Smooth muscle cell (in vitro differentiated cells): ENCODE data around the gene RYR1. TPM values are rescaled to one million over a fixed set of nuclear protein-coding genes. Genes with fewer than 3 reads are reported as not detected.

ENCODE experiments used
- DNase-seq: peaks from one replicate; lab custom pipeline; 2025; ENCODE audit not compliant: unreplicated experiment; lab: John Stamatoyannopoulos, UW
- H2AFZ ChIP-seq: fragments of 200-600 bp; sonication (generic); 2 replicates; pipeline ENCODE4 v1.6.0; 2016; ENCODE audit warnings: antibody characterized with exemption, low read depth, mild to moderate bottlenecking
- H3F3A ChIP-seq: fragments of 200-600 bp; sonication (generic); 2 replicates; pipeline ENCODE4 v1.6.0; 2017; ENCODE audit warnings: antibody characterized with exemption, low read depth
- H3K27ac ChIP-seq: fragments of 200-600 bp; sonication (generic); 2 replicates; pipeline ENCODE4 v1.5.1; 2016; ENCODE audit warnings: low read depth, mild to moderate bottlenecking
- H3K27me3 ChIP-seq: fragments of 200-600 bp; sonication (generic); 2 replicates; pipeline ENCODE4 v1.6.1; 2016; ENCODE audit warnings: low read depth, mild to moderate bottlenecking
- H3K36me3 ChIP-seq: fragments of 200-600 bp; sonication (generic); 2 replicates; pipeline ENCODE4 v1.5.1; 2016; ENCODE audit warnings: low read depth
- H3K4me1 ChIP-seq: fragments of 200-600 bp; sonication (generic); 2 replicates; pipeline ENCODE4 v1.5.1; 2016; ENCODE audit warnings: low read depth
- H3K4me2 ChIP-seq: fragments of 200-600 bp; sonication (generic); 2 replicates; pipeline ENCODE4 v1.6.0; 2016; ENCODE audit warnings: mild to moderate bottlenecking
- H3K4me3 ChIP-seq: fragments of 200-600 bp; sonication (generic); 2 replicates; pipeline ENCODE4 v1.5.1; 2016; ENCODE audit warnings: mild to moderate bottlenecking
- H3K79me2 ChIP-seq: fragments of 200-600 bp; sonication (generic); 2 replicates; pipeline ENCODE4 v1.6.0; 2016; ENCODE audit warnings: low read depth, mild to moderate bottlenecking
- H3K9ac ChIP-seq: fragments of 200-600 bp; sonication (generic); 2 replicates; pipeline ENCODE4 v1.6.0; 2016; ENCODE audit warnings: low read depth
- H3K9me3 ChIP-seq: fragments of 200-600 bp; sonication (generic); replicated peaks from 2 replicates; pipeline ENCODE4 v1.5.1; 2016; ENCODE audit warnings: low read depth
- H4K20me1 ChIP-seq: fragments of 200-600 bp; sonication (generic); 2 replicates; pipeline ENCODE4 v1.6.0; 2016; ENCODE audit warnings: low read depth
- WGBS: methylation state at CpG from one replicate; pipeline ENCODE4 v1.1.7; 2016; ENCODE audit warnings: low lambda C conversion rate; 5-methylcytosine and 5-hydroxymethylcytosine counted together
- polyA plus RNA-seq: library from polyadenylated mRNA; unstranded; fragments of >200 nt; fragmentation: Nextera tagmentation; extraction: Ambion mirVana; gene quantifications from 2 replicates; pipeline ENCODE4 v1.2.1, GENCODE V29; 2016
- total RNA-seq: library from RNA; depleted of rRNA; stranded (reverse); fragments of >200 nt; gene quantifications from 2 replicates; pipeline ENCODE4 v1.2.3, GENCODE V29; 2014
- TF ChIP-seq, protein P1 (sequence below): fragments of 200-600 bp; sonication (generic); IDR thresholded peaks from 2 replicates; pipeline ENCODE4 v1.5.1; 2017; ENCODE audit warnings: borderline replicate concordance, mild to moderate bottlenecking, antibody characterized with exemption; ENCODE audit not compliant: insufficient read depth, poor library complexity, severe bottlenecking

The RYR1 gene
- total and polyA plus RNA-seq, 2 experiments from 2014 or later: 0.31 to 0.95 TPM

DNA sequence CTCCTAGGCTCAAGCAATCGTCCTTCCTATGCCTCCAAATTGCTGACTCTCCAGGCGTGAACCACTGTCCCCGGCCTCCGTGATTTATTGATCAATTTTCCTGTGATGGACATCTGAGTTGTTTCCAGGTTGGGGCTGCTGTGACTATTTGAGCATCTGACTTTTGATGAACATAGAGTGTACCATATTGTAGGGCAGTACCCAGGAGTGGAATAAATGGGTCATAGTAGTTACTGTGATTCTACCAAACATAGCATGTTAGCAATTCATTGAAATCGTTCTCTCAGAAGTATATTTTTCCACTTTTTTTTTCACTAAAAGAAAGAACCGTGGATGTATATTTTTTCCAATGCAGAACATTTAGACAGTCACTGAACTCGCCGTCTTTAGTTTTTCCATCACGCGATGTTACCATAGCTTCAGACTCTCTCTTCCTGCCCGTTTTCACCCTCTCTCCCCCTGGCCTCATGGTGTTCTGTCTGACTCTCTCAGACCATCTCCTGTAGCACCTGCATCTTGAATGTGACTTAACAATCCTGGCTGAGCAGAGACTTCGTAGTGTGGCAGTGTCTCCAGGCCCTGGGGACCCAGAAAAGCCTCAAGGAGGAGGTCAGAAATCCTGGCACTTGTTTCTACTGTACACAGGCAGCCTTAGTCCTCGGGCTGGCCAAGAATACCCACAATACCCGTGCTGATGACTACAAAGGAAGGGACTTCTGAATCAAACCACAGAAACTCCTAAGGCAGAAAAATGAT lies 4.3 kb upstream of the RYR1 start:
- 88% methylated on average over 14 of the region's 14 CpGs for WGBS

DNA sequence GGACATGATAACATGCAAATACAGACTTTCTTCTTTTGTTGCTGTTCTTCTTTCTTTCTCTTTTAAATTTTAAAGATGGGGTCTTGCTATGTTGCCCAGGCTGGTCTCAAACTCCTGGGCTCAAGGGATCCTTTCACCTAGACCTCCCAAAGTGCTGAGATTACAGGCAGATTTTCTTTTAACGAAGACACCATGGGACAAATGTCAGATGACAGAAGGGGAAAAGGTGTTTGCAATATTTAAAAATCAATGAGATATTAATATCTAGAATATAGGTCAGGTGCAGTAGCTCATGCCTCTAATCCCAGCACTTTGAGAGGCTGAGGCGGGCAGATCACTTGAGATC lies 3.7 kb upstream of the RYR1 start:
- Histone ChIP-seq H3F3A (no peaks in the 10 kb centered on the region), H4K20me1 (no peaks in the 10 kb centered on the region), H3K27me3 (peaks cover 14% of the 10 kb centered on the region), H3K9ac (no peak overlapping the region), H2AFZ (no peak overlapping the region), H3K4me2 (no peak overlapping the region), H3K36me3 (no peaks in the 10 kb centered on the region), H3K9me3 (no peaks in the 10 kb centered on the region), H3K4me1 (peaks cover 2% of the 10 kb centered on the region), H3K79me2 (no peaks in the 10 kb centered on the region), H3K27ac (no peak overlapping the region), H3K4me3 (no peak overlapping the region)
- TF ChIP-seq, protein P1, sequence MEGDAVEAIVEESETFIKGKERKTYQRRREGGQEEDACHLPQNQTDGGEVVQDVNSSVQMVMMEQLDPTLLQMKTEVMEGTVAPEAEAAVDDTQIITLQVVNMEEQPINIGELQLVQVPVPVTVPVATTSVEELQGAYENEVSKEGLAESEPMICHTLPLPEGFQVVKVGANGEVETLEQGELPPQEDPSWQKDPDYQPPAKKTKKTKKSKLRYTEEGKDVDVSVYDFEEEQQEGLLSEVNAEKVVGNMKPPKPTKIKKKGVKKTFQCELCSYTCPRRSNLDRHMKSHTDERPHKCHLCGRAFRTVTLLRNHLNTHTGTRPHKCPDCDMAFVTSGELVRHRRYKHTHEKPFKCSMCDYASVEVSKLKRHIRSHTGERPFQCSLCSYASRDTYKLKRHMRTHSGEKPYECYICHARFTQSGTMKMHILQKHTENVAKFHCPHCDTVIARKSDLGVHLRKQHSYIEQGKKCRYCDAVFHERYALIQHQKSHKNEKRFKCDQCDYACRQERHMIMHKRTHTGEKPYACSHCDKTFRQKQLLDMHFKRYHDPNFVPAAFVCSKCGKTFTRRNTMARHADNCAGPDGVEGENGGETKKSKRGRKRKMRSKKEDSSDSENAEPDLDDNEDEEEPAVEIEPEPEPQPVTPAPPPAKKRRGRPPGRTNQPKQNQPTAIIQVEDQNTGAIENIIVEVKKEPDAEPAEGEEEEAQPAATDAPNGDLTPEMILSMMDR: no peak
- DNase-seq: no peak
- 80% methylated on average over 2 of the region's 2 CpGs for WGBS

More for the DNA sequence above, 4.3 kb upstream of the RYR1 start:
- H3K36me3 ChIP-seq: no peaks in the 10 kb centered on the region
- H3K27ac ChIP-seq: no peak overlapping the region
- TF ChIP-seq, protein P1: no peak
- no peaks in the 10 kb centered on the region for H3F3A ChIP-seq
- H3K9ac ChIP-seq: no peak overlapping the region
- no peak overlapping the region for H3K4me2 ChIP-seq
- no peaks in the 10 kb centered on the region for H3K4me1 ChIP-seq
- no peak for DNase-seq
- H4K20me1 ChIP-seq: no peaks in the 10 kb centered on the region
- no peaks in the 10 kb centered on the region for H3K9me3 ChIP-seq
- H3K79me2 ChIP-seq: no peaks in the 10 kb centered on the region
- no peak overlapping the region for H2AFZ ChIP-seq
- no peak overlapping the region for H3K4me3 ChIP-seq
- peaks cover 10% of the 10 kb centered on the region for H3K27me3 ChIP-seq

DNA sequence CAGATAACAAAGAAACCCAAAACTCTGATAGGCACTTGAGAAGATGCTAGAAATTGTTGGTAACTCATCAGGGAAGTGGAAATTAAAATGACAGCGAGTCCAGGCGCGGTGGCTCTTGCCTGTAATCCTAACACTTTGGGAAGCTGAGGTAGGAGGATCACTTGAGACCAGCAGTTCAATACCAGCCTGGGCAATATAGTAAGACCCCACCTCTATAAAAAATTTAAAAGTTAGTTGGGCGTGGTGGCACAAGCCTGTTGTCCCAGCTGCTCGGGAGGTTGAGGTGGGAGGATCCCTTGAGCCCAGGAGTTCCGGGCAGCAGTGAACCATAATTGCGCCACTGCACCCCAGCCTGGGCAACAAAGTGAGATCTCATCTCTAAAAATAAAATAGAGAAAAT lies 2.6 kb upstream of the RYR1 start:
- H3K79me2 ChIP-seq: no peaks in the 10 kb centered on the region
- H3K4me2 ChIP-seq: no peak overlapping the region
- no peaks in the 10 kb centered on the region for H3K9me3 ChIP-seq
- no peak for DNase-seq
- no peak overlapping the region for H2AFZ ChIP-seq
- no peak overlapping the region for H3K4me3 ChIP-seq
- WGBS: 95% methylated on average over 7 of the region's 7 CpGs
- no peak overlapping the region for H3K9ac ChIP-seq
- no peaks in the 10 kb centered on the region for H3F3A ChIP-seq
- peaks cover 14% of the 10 kb centered on the region for H3K27me3 ChIP-seq
- no peaks in the 10 kb centered on the region for H4K20me1 ChIP-seq
- H3K27ac ChIP-seq: no peak overlapping the region
- peaks cover 6% of the 10 kb centered on the region for H3K4me1 ChIP-seq
- H3K36me3 ChIP-seq: no peaks in the 10 kb centered on the region
- TF ChIP-seq, protein P1: no peak

DNA sequence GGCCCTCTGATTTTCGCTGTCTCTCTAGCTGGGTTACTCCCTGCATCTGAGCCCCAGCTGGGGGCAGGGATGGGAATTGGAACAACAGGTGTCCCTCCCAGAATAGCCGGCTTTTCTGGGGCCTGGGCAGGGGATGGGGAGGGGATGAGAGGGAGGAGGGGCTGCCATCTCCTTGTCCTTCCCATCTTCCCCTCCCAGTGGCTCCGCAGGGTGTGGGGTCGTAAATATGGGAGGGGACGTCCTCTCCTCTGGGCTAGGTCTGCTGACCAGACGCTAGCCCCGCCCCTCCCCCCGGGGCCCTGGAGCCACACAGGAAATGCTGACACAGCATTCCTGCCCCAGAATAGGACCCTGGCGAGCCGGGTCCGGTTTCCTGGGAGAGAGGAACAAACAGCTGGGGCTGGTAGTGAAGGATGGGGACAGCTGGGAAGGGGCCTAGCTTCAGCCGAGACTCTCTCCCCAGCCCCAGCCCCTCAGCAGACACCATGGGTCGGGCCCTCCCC lies 1.1 kb downstream of the RYR1 start:
- Histone ChIP-seq H3K4me3 (no peak overlapping the region), H3K79me2 (no peaks in the 10 kb centered on the region), H3K9me3 (no peaks in the 10 kb centered on the region), H4K20me1 (no peaks in the 10 kb centered on the region), H3K36me3 (no peaks in the 10 kb centered on the region), H2AFZ (no peak overlapping the region), H3K27me3 (peaks cover 14% of the 10 kb centered on the region), H3K4me1 (peaks cover 6% of the 10 kb centered on the region), H3K27ac (no peak overlapping the region), H3K9ac (no peak overlapping the region), H3K4me2 (no peak overlapping the region), H3F3A (no peaks in the 10 kb centered on the region)
- 16% methylated on average over 13 of the region's 13 CpGs for WGBS
- no peak for DNase-seq
- TF ChIP-seq, protein P1: no peak
